ENCODE data around the gene TMEM176A. TPM values are rescaled to one million over a fixed set of nuclear protein-coding genes. Genes with fewer than 3 reads are reported as not detected.

The TMEM176A gene
- total and polyA plus RNA-seq, 9 donors = 6.2 to 19.4 (median 13.8) TPM

Other genes starting within 250 kb of the TMEM176A start
- gene GIMAP4, start 233.4 kb upstream of the TMEM176A start, total RNA-seq = 23.4 TPM
- 10 to 100 TPM; 17.7 to 26.9 (median 20.6) TPM for gene GIMAP4, start 233.4 kb upstream of the TMEM176A start, polyA plus RNA-seq (ENCODE audit: insufficient read depth in 1 of 8, insufficient read length in 8 of 8, low replicate concordance in 1 of 8)
- 18.7 TPM for gene GIMAP6, start 168.4 kb upstream of the TMEM176A start, total RNA-seq
- gene GIMAP6, start 168.4 kb upstream of the TMEM176A start, polyA plus RNA-seq (ENCODE audit: insufficient read depth in 1 of 8, insufficient read length in 8 of 8, low replicate concordance in 1 of 8) = 10 to 100 TPM; 15.4 to 19.0 (median 17.0) TPM
- gene GIMAP2, start 115.1 kb upstream of the TMEM176A start, total RNA-seq = 7.4 TPM
- 1 to 10 TPM; 4.3 to 6.7 (median 5.7) TPM for gene GIMAP2, start 115.1 kb upstream of the TMEM176A start, polyA plus RNA-seq (ENCODE audit: insufficient read depth in 1 of 8, insufficient read length in 8 of 8, low replicate concordance in 1 of 8)
- gene GIMAP1, start 84.2 kb upstream of the TMEM176A start, total RNA-seq = 3.1 TPM
- gene GIMAP1, start 84.2 kb upstream of the TMEM176A start, polyA plus RNA-seq (ENCODE audit: insufficient read depth in 1 of 8, insufficient read length in 8 of 8, low replicate concordance in 1 of 8) = 1 to 10 TPM; 2.5 to 3.4 (median 2.9) TPM
- gene GIMAP5, start 63.4 kb upstream of the TMEM176A start, total RNA-seq = 11.6 TPM
- 10 to 100 TPM in 1 of 8 donors, 1 to 10 TPM in 7; 6.1 to 10.4 (median 9.2) TPM for gene GIMAP5, start 63.4 kb upstream of the TMEM176A start, polyA plus RNA-seq (ENCODE audit: insufficient read depth in 1 of 8, insufficient read length in 8 of 8, low replicate concordance in 1 of 8)
- gene TMEM176B, start 405 bp upstream of the TMEM176A start, total RNA-seq = 7.7 TPM
- gene TMEM176B, start 405 bp upstream of the TMEM176A start, polyA plus RNA-seq (ENCODE audit: insufficient read depth in 1 of 8, insufficient read length in 8 of 8, low replicate concordance in 1 of 8) = 10 to 100 TPM in 7 of 8 donors, 1 to 10 TPM in 1; 9.4 to 16.7 (median 11.9) TPM
- 0.04 TPM for gene AOC1, start 51.7 kb downstream of the TMEM176A start, total RNA-seq
- gene AOC1, start 51.7 kb downstream of the TMEM176A start, polyA plus RNA-seq (ENCODE audit: insufficient read depth in 1 of 8, insufficient read length in 8 of 8, low replicate concordance in 1 of 8) = 1 to 10 TPM in 2 of 8 donors, under 1 TPM in 3, not detected in 3; 0.13 to 6.1 (median 0.27) TPM
- 9.7 TPM for gene KCNH2, start 177.6 kb downstream of the TMEM176A start, total RNA-seq
- gene KCNH2, start 177.6 kb downstream of the TMEM176A start, polyA plus RNA-seq (ENCODE audit: insufficient read depth in 1 of 8, insufficient read length in 8 of 8, low replicate concordance in 1 of 8) = 10 to 100 TPM; 14.4 to 26.9 (median 20.2) TPM
- 4.9 TPM for gene NOS3, start 190.2 kb downstream of the TMEM176A start, total RNA-seq
- 1 to 10 TPM; 5.0 to 8.9 (median 7.0) TPM for gene NOS3, start 190.2 kb downstream of the TMEM176A start, polyA plus RNA-seq (ENCODE audit: insufficient read depth in 1 of 8, insufficient read length in 8 of 8, low replicate concordance in 1 of 8)
- 0.22 TPM for gene ATG9B, start 223.7 kb downstream of the TMEM176A start, total RNA-seq
- gene ATG9B, start 223.7 kb downstream of the TMEM176A start, polyA plus RNA-seq (ENCODE audit: insufficient read depth in 1 of 8, insufficient read length in 8 of 8, low replicate concordance in 1 of 8) = 1 to 10 TPM in 6 of 8 donors, under 1 TPM in 2; 0.92 to 3.0 (median 1.4) TPM
- gene ABCB8, start 227.7 kb downstream of the TMEM176A start, total RNA-seq = 13.4 TPM
- 10 to 100 TPM; 12.8 to 26.5 (median 19.2) TPM for gene ABCB8, start 227.7 kb downstream of the TMEM176A start, polyA plus RNA-seq (ENCODE audit: insufficient read depth in 1 of 8, insufficient read length in 8 of 8, low replicate concordance in 1 of 8)
- 1.3 TPM for gene ASIC3, start 247.8 kb downstream of the TMEM176A start, total RNA-seq
- gene ASIC3, start 247.8 kb downstream of the TMEM176A start, polyA plus RNA-seq (ENCODE audit: insufficient read depth in 1 of 8, insufficient read length in 8 of 8, low replicate concordance in 1 of 8) = 1 to 10 TPM; 2.0 to 9.2 (median 4.6) TPM

Data from muscle of leg (tissue), 9 donors.